Right lobe of liver (tissue), 4 donors: ENCODE measurements around the gene FBXL19.

Experiments
- CTCF ChIP-seq, 4 donors: fragments of 200-600 bp in 3 of 4; fragments of 450-650 bp in 1 of 4; IDR thresholded peaks; one replicate each; pipeline versions ENCODE4 v1.5.1 to v1.8.0; 2016 to 2022; ENCODE audit warnings: antibody characterized with exemption in 4 of 4, mild to moderate bottlenecking in 2 of 4
- POLR2A ChIP-seq: fragments of 450-650 bp; IDR thresholded peaks from one replicate; pipeline ENCODE4 v1.6.1; 2017; ENCODE audit warnings: antibody characterized with exemption, mild to moderate bottlenecking
- donor health status: DM: no; HTN: no; CAD: no.
- donor health status: DM: no; HTN: no; CAD: no.
- donor health status: DM: no; HTN: yes; CAD: no.

GRCh38 chr16:30966033-30966619 lies 42.8 kb downstream of the FBXL19 start:
- TF ChIP-seq CTCF (IDR thresholded peaks at IDR 0.05) = no peak
- TF ChIP-seq POLR2A = no peak
